PFSK-1 (cell line): ENCODE results near the gene PTCRA.

Source experiments
- FOXP2 ChIP-seq: optimal IDR thresholded peaks from 2 replicates; pipeline ENCODE3; 2011; ENCODE audit warnings: borderline replicate concordance, control low read depth, inconsistent platforms; ENCODE audit not compliant: insufficient read depth; ENCODE audit errors: extremely low read length, extremely low read depth
- POLR2AphosphoS5 ChIP-seq: IDR thresholded peaks from 2 replicates; pipeline ENCODE4 v1.6.1; 2012; ENCODE audit warnings: low read depth, mild to moderate bottlenecking, control low read depth, low read length, moderate library complexity
- REST ChIP-seq, 2 experiments: IDR thresholded peaks; 2 replicates each; pipeline versions ENCODE4 v1.6.1 to v1.8.0; 2011 to 2012; ENCODE audit warnings: low read depth in 2 of 2, low read length in 2 of 2, control low read depth in 1 of 2, inconsistent platforms in 1 of 2, mild to moderate bottlenecking in 1 of 2, moderate library complexity in 1 of 2; ENCODE audit not compliant: insufficient read depth in 1 of 2
- SIN3A ChIP-seq: IDR thresholded peaks from 2 replicates; pipeline ENCODE4 v1.6.1; 2012; ENCODE audit warnings: mild to moderate bottlenecking, low read length, moderate library complexity, borderline replicate concordance; ENCODE audit not compliant: insufficient read depth
- TAF1 ChIP-seq: IDR thresholded peaks from 2 replicates; pipeline ENCODE4 v1.6.1; 2012; ENCODE audit warnings: low read length, control low read depth, borderline replicate concordance; ENCODE audit not compliant: insufficient read depth

- TF ChIP-seq REST (IDR thresholded peaks at IDR 0.05; ENCODE audit: insufficient read depth in 1 of 2, low read depth in 2 of 2, low read length in 2 of 2) (no peak), POLR2AphosphoS5 (no peak), TAF1 (no peak), SIN3A (no peak), FOXP2 (no peak)
These were observed 46.8 kb downstream of the PTCRA start for GRCh38 chr6:42962502-42963178.
